H1 (cell line): ENCODE data around the gene GCC1.

Experiments used
- CHD2 ChIP-seq: IDR thresholded peaks from 2 replicates; pipeline ENCODE4 v1.6.1; 2012; ENCODE audit warnings: low read length, improper control_type of control experiment
- EP300 ChIP-seq, 2 experiments: IDR thresholded peaks; 1 replicate in 1 of 2; 2 replicates in 1 of 2; pipeline ENCODE4 v1.6.1; 2011 to 2012; ENCODE audit warnings: low read depth in 2 of 2, low read length in 2 of 2, mild to moderate bottlenecking in 2 of 2, borderline replicate concordance in 1 of 2, inconsistent platforms in 1 of 2, moderate library complexity in 1 of 2
- EZH2 ChIP-seq: fragments of 200-600 bp; sonication (generic); IDR thresholded peaks from 2 replicates; pipeline ENCODE4 v1.7.1; 2012; ENCODE audit warnings: low read depth, mild to moderate bottlenecking, moderate library complexity, low read length, inconsistent platforms; ENCODE audit not compliant: severe bottlenecking
- JUND ChIP-seq: IDR thresholded peaks from 2 replicates; pipeline ENCODE4 v1.6.1; 2011; ENCODE audit warnings: mild to moderate bottlenecking, improper control_type of control experiment, low read length
- KDM4A ChIP-seq: IDR thresholded peaks from one replicate; pipeline ENCODE4 v1.7.1; 2012; ENCODE audit warnings: low read depth, mild to moderate bottlenecking, moderate library complexity, low read length, inconsistent platforms; ENCODE audit not compliant: severe bottlenecking
- POLR2A ChIP-seq, 2 experiments: IDR thresholded peaks; 1 replicate in 1 of 2; 2 replicates in 1 of 2; pipeline ENCODE4 v1.6.1; 2011; ENCODE audit warnings: low read depth in 2 of 2, low read length in 2 of 2, mild to moderate bottlenecking in 2 of 2; ENCODE audit errors: control extremely low read depth in 1 of 2
- POLR2AphosphoS5 ChIP-seq: IDR thresholded peaks from 2 replicates; pipeline ENCODE4 v1.6.1; 2011; ENCODE audit warnings: low read depth, low read length
- RFX5 ChIP-seq: IDR thresholded peaks from 2 replicates; pipeline ENCODE4 v1.6.1; 2011; ENCODE audit warnings: low read depth, low read length, improper control_type of control experiment, borderline replicate concordance
- SIN3A ChIP-seq, 2 experiments: IDR thresholded peaks in 1 of 2; conservative IDR thresholded peaks in 1 of 2; 2 replicates each; pipeline ENCODE4 v1.6.1; 2011 to 2012; ENCODE audit warnings: low read length in 2 of 2, improper control_type of control experiment in 1 of 2, low read depth in 1 of 2, mild to moderate bottlenecking in 1 of 2
- SRF ChIP-seq: IDR thresholded peaks from 2 replicates; pipeline ENCODE4 v1.6.1; 2011; ENCODE audit warnings: mild to moderate bottlenecking, low read depth, low read length, moderate library complexity
- TAF1 ChIP-seq: IDR thresholded peaks from 2 replicates; pipeline ENCODE4 v1.6.1; 2011; ENCODE audit warnings: mild to moderate bottlenecking, low read depth, low read length
- YY1 ChIP-seq: IDR thresholded peaks from 2 replicates; pipeline ENCODE4 v1.6.1; 2011; ENCODE audit warnings: low read depth, mild to moderate bottlenecking, low read length
- TF ChIP-seq, protein P1 (sequence below), 3 experiments: IDR thresholded peaks; 1 replicate in 2 of 3; 2 replicates in 1 of 3; pipeline versions ENCODE4 v1.5.1 to v1.6.1; 2011; ENCODE audit warnings: low read length in 3 of 3, mild to moderate bottlenecking in 3 of 3, inconsistent platforms in 2 of 3, low read depth in 1 of 3, moderate library complexity in 1 of 3; ENCODE audit not compliant: insufficient read depth in 1 of 3; ENCODE audit errors: control extremely low read depth in 1 of 3

DNA sequence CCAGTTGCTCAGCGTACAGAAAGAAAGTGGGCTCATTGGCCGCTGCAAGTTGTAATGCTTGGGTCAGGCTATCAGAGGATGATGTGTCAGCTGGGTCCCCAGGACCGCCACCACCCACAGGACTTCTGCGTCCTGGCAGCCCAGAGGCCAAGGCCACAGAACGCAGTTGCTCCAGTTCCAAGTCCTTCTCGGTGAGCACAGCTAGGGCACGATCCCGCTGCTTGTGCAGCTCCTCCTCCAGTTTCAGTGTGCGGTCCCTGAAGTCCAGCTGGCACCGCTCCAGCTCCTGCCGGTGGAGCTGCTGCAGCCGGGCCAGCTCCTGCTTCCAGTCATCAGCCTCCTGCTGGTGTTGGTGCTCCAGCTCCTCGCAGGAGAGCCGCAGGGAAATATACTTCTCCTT lies 3.0 kb downstream of the GCC1 start:
- no peak for TF ChIP-seq YY1
- TF ChIP-seq, protein P1, sequence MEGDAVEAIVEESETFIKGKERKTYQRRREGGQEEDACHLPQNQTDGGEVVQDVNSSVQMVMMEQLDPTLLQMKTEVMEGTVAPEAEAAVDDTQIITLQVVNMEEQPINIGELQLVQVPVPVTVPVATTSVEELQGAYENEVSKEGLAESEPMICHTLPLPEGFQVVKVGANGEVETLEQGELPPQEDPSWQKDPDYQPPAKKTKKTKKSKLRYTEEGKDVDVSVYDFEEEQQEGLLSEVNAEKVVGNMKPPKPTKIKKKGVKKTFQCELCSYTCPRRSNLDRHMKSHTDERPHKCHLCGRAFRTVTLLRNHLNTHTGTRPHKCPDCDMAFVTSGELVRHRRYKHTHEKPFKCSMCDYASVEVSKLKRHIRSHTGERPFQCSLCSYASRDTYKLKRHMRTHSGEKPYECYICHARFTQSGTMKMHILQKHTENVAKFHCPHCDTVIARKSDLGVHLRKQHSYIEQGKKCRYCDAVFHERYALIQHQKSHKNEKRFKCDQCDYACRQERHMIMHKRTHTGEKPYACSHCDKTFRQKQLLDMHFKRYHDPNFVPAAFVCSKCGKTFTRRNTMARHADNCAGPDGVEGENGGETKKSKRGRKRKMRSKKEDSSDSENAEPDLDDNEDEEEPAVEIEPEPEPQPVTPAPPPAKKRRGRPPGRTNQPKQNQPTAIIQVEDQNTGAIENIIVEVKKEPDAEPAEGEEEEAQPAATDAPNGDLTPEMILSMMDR (IDR thresholded peaks at IDR 0.05; ENCODE audit: control extremely low read depth in 1 of 3, insufficient read depth in 1 of 3, low read depth in 1 of 3, low read length in 3 of 3) = no peak
- TF ChIP-seq TAF1 = no peak
- TF ChIP-seq POLR2A (IDR thresholded peaks at IDR 0.05; ENCODE audit: control extremely low read depth in 1 of 2, low read depth in 2 of 2, low read length in 2 of 2) = no peak
- TF ChIP-seq EP300 (IDR thresholded peaks at IDR 0.05; ENCODE audit: borderline replicate concordance in 1 of 2, low read depth in 2 of 2, low read length in 2 of 2) = no peak
- TF ChIP-seq EZH2 = no peak
- TF ChIP-seq RFX5 = no peak
- no peak for TF ChIP-seq SIN3A (conservative IDR thresholded peaks at IDR 0.05 in 1 of 2, IDR thresholded peaks at IDR 0.05 in 1 of 2; ENCODE audit: low read depth in 1 of 2, low read length in 2 of 2)
- no peak for TF ChIP-seq CHD2
- TF ChIP-seq JUND = no peak
- no peak for TF ChIP-seq KDM4A
- no peak for TF ChIP-seq POLR2AphosphoS5
- TF ChIP-seq SRF = no peak
